K562 (cell line): ENCODE measurements around the gene RHBDF2. TPM values are rescaled to one million over a fixed set of nuclear protein-coding genes. Genes with fewer than 3 reads are reported as not detected.

Source experiments
- polyA plus RNA-seq, 8 experiments: library from polyadenylated mRNA; depleted of rRNA in 4 of 8; stranded (reverse) in 5 of 8; unstranded in 3 of 8; fragments of >200 nt; fragmentation: Nextera tagmentation in 2 of 8; fragmentation: Illumina TruSeq in 1 of 8; extraction: Ambion mirVana in 2 of 8; extraction: Trizol in 1 of 8; gene quantifications; 2 replicates each; pipeline versions ENCODE4 v1.2.1 to v1.2.3, GENCODE V29; 2011 to 2014; ENCODE audit warnings: inconsistent platforms in 1 of 8, missing spikeins in 1 of 8
- total RNA-seq, 7 experiments: library from RNA; depleted of rRNA in 6 of 7; stranded (reverse); fragments of >200 nt in 6 of 7; fragmentation: Illumina TruSeq in 2 of 7; extraction: Trizol in 2 of 7; gene quantifications; 2 replicates each; pipeline versions ENCODE4 v1.2.1 to v1.2.3, GENCODE V29; 2011 to 2021; ENCODE audit warnings: low replicate concordance in 1 of 7
- TF ChIP-seq, protein P1 (sequence below), 2 experiments: fragments of 450-650 bp in 1 of 2; sonication (generic) in 1 of 2; formaldehyde crosslinking in 1 of 2; IDR thresholded peaks; 2 replicates each; pipeline versions ENCODE4 v1.7.1 to v1.9.0; 2016 to 2022; ENCODE audit warnings: inconsistent platforms in 1 of 2, mild to moderate bottlenecking in 1 of 2, missing genetic modification reagents in 1 of 2

The RHBDF2 gene
- total and polyA plus RNA-seq, 9 of the 15 experiments (the other 6 are each of a cell fraction or from before 2014, with no cell fraction given) = 0.04 to 2.8 (median 1.1) TPM

DNA sequence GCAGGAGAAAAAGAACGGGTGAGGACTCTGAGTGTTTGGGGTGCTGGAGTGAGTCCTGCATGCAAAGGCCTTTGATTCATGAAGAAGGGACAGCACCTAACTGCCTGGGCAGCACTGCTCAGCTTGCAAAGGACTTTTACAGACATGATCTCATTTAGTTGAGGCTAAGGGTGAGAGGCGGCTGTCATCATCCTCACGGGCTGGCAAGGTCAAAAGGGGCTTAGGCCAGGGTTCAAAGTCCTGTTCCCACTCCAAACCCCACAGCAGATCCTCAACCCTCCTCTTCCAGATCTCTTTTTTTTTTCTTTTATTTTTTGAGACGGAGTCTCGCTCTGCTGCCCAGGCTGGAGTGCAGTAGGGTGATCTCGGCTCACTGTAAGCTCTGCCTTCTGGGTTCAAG is 4.8 kb downstream of the RHBDF2 start (continued):
- TF ChIP-seq, protein P1, sequence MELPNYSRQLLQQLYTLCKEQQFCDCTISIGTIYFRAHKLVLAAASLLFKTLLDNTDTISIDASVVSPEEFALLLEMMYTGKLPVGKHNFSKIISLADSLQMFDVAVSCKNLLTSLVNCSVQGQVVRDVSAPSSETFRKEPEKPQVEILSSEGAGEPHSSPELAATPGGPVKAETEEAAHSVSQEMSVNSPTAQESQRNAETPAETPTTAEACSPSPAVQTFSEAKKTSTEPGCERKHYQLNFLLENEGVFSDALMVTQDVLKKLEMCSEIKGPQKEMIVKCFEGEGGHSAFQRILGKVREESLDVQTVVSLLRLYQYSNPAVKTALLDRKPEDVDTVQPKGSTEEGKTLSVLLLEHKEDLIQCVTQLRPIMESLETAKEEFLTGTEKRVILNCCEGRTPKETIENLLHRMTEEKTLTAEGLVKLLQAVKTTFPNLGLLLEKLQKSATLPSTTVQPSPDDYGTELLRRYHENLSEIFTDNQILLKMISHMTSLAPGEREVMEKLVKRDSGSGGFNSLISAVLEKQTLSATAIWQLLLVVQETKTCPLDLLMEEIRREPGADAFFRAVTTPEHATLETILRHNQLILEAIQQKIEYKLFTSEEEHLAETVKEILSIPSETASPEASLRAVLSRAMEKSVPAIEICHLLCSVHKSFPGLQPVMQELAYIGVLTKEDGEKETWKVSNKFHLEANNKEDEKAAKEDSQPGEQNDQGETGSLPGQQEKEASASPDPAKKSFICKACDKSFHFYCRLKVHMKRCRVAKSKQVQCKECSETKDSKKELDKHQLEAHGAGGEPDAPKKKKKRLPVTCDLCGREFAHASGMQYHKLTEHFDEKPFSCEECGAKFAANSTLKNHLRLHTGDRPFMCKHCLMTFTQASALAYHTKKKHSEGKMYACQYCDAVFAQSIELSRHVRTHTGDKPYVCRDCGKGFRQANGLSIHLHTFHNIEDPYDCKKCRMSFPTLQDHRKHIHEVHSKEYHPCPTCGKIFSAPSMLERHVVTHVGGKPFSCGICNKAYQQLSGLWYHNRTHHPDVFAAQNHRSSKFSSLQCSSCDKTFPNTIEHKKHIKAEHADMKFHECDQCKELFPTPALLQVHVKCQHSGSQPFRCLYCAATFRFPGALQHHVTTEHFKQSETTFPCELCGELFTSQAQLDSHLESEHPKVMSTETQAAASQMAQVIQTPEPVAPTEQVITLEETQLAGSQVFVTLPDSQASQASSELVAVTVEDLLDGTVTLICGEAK (IDR thresholded peaks at IDR 0.05) = no peak
- TF ChIP-seq, protein P1 (CRISPR knock-in tag; IDR thresholded peaks at IDR 0.05) = no peak
